Brain microvascular endothelial cell (primary cell): ENCODE measurements around the gene GRAMD2B.

ENCODE experiments used
- DNase-seq: peaks from one replicate; pipeline ENCODE4 v3.0.0-alpha.2; 2020
- H3K27ac ChIP-seq: fragments of 250-450 bp; sonication (Bioruptor Pico); 2 replicates; pipeline ENCODE4 v1.5.1; 2020; ENCODE audit warnings: mild to moderate bottlenecking, moderate library complexity
- H3K27me3 ChIP-seq: fragments of 250-450 bp; sonication (Bioruptor Pico); replicated peaks from 2 replicates; pipeline ENCODE4 v1.5.1; 2020; ENCODE audit warnings: mild to moderate bottlenecking
- H3K36me3 ChIP-seq: fragments of 250-450 bp; sonication (Bioruptor Pico); replicated peaks from 2 replicates; pipeline ENCODE4 v1.5.1; 2020; ENCODE audit warnings: mild to moderate bottlenecking
- H3K4me3 ChIP-seq: 2 replicates; pipeline ENCODE4 v1.5.1; 2011; ENCODE audit warnings: low read depth, mild to moderate bottlenecking, control low read depth, low read length, moderate library complexity
- CTCF ChIP-seq: IDR thresholded peaks from 2 replicates; pipeline ENCODE4 v1.5.1; 2011; ENCODE audit warnings: low read depth, mild to moderate bottlenecking, moderate library complexity, low read length, control low read depth, inconsistent platforms; ENCODE audit errors: missing control alignments
- in situ Hi-C: cut with HindIII; loops from 2 replicates; pipeline ENCODE4 v1.10.0; 2017; ENCODE audit warnings: low sequenced_read_pairs, low pct_ligation_motif_present

GRAMD2B gene

GRCh38 chr5:126456217-126456820 is 33.1 kb downstream of the GRAMD2B start:
- no peak for TF ChIP-seq CTCF
- Histone ChIP-seq H3K27ac (no peak overlapping the region), H3K36me3 (peaks cover 9% of the 10 kb centered on the region), H3K4me3 (no peak overlapping the region), H3K27me3 (no peaks in the 10 kb centered on the region)
- no peak for DNase-seq
- in situ Hi-C loops, result no loop called here

GRCh38 chr5:126460459-126460858 is 37.2 kb downstream of the GRAMD2B start:
- in situ Hi-C loops, result no loop called here
- no peaks in the 10 kb centered on the region for H3K27me3 ChIP-seq
- DNase-seq, result no peak
- H3K4me3 ChIP-seq, result no peak overlapping the region
- H3K27ac ChIP-seq, result no peak overlapping the region
- H3K36me3 ChIP-seq, result peaks cover 11% of the 10 kb centered on the region
- TF ChIP-seq CTCF, result no peak

- H3K27me3 ChIP-seq, result no peaks in the 10 kb centered on the region
- H3K36me3 ChIP-seq, result peaks cover 11% of the 10 kb centered on the region
- no peak for TF ChIP-seq CTCF
- no peak for DNase-seq
- no peak overlapping the region for H3K4me3 ChIP-seq
- H3K27ac ChIP-seq, result no peak overlapping the region
- in situ Hi-C loops, result no loop called here
Observed at GRCh38 chr5:126460977-126461376, 37.8 kb downstream of the GRAMD2B start.

- Histone ChIP-seq H3K4me3 (no peak overlapping the region), H3K36me3 (peaks cover 17% of the 10 kb centered on the region), H3K27me3 (no peaks in the 10 kb centered on the region), H3K27ac (no peak overlapping the region)
- TF ChIP-seq CTCF, result no peak
- DNase-seq, result no peak
- in situ Hi-C loops, result no loop called here
Observed at GRCh38 chr5:126461838-126462237, 38.6 kb downstream of the GRAMD2B start.

GRCh38 chr5:126462239-126463014 is 39.2 kb downstream of the GRAMD2B start:
- in situ Hi-C loops, result no loop called here
- Histone ChIP-seq H3K4me3 (no peak overlapping the region), H3K36me3 (peaks cover 16% of the 10 kb centered on the region), H3K27me3 (no peaks in the 10 kb centered on the region), H3K27ac (no peak overlapping the region)
- TF ChIP-seq CTCF, result no peak
- DNase-seq, result no peak
